Stimulated activated CD4-positive, alpha-beta T cell treated with anti-CD3 and anti-CD28 coated beads, TNF-alpha, amount 100 ng/mL, for 4 hours (primary cell): Measurements from ENCODE around the gene AOPEP.
"Not testable (repeated sequence)": the region's sequence is repeated elsewhere in the genome, so short reads cannot be mapped to it uniquely, and the experiment has no call there.

Source experiments
- DNase-seq, 3 experiments: peaks; one replicate each; pipeline ENCODE4 v3.0.0-alpha.2; 2020; ENCODE audit warnings: low read depth in 3 of 3

Gene AOPEP

GRCh38 chr9:94870793-94871558 lies 144.5 kb downstream of the AOPEP start:
- no peak for DNase-seq

- DNase-seq, result no peak
Observed at GRCh38 chr9:94872083-94872833, 145.8 kb downstream of the AOPEP start.

- DNase-seq, result no peak
Observed at GRCh38 chr9:94872891-94873511, 146.5 kb downstream of the AOPEP start.

GRCh38 chr9:94874316-94874715 lies 147.8 kb downstream of the AOPEP start:
- DNase-seq, result no peak

GRCh38 chr9:94875300-94876020 lies 149.0 kb downstream of the AOPEP start:
- DNase-seq, result no peak

GRCh38 chr9:94878804-94879203 lies 152.3 kb downstream of the AOPEP start:
- not testable (repeated sequence) for DNase-seq

GRCh38 chr9:94879230-94879629 lies 152.7 kb downstream of the AOPEP start:
- no peak for DNase-seq

- DNase-seq, result no peak
Observed at GRCh38 chr9:94881023-94881422, 154.5 kb downstream of the AOPEP start.

GRCh38 chr9:94881454-94881853 lies 155.0 kb downstream of the AOPEP start:
- no peak for DNase-seq

- DNase-seq, result no peak
Observed at GRCh38 chr9:94881940-94882339, 155.4 kb downstream of the AOPEP start.

- DNase-seq, result no peak
Observed at GRCh38 chr9:94882966-94883641, 156.6 kb downstream of the AOPEP start.

GRCh38 chr9:94885854-94886447 lies 159.5 kb downstream of the AOPEP start:
- DNase-seq, result no peak

- DNase-seq, result no peak
Observed at GRCh38 chr9:94887721-94888120, 161.2 kb downstream of the AOPEP start.

- DNase-seq, result no peak
Observed at GRCh38 chr9:94888775-94889174, 162.3 kb downstream of the AOPEP start.

GRCh38 chr9:94889628-94890027 lies 163.1 kb downstream of the AOPEP start:
- DNase-seq, result no peak

- no peak for DNase-seq
Observed at GRCh38 chr9:94891183-94891582, 164.7 kb downstream of the AOPEP start.

GRCh38 chr9:94892675-94893074 lies 166.2 kb downstream of the AOPEP start:
- no peak for DNase-seq

- DNase-seq, result no peak
Observed at GRCh38 chr9:94894094-94894699, 167.7 kb downstream of the AOPEP start.

GRCh38 chr9:94895668-94896067 lies 169.2 kb downstream of the AOPEP start:
- no peak for DNase-seq

GRCh38 chr9:94896512-94896911 lies 170.0 kb downstream of the AOPEP start:
- DNase-seq, result no peak
